ENCODE measurements around the gene MRPL46.

Gene MRPL46

DNA sequence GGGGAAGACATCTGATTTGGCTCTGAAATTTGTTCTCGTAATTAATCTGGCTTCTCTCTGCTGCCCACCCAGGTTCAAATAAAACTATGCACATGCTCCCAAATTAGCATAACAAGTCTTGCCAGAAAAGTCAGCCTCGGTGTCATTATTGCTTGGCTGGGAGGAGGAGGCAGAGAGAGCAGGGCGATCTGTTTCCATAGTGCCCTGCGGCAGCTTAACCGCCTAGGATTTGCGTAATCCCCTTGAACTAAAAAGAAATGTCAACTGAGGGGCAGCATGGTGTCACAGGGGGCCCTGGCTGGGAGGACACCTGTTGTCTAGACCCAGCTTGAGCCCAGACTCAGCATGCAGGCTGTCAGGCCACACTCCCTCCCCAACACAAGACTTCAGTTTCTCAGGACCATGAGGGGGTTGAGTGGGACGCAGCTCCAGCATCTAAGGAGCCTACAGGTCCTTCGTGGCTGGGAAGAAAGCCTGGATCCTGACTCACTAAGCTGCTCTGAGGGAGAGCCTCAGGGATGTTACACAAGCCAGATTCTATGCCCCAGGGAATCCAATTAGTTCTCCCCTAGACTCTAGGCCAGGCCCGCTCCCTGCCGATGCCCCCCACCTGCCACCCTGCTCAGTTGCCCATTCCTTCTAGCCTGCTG, 17.6 kb upstream of the MRPL46 start:
- Histone ChIP-seq H3K9me3 (ENCODE audit: insufficient read depth, low read length) (no peaks in the 10 kb centered on the region), H3F3A (ENCODE audit: insufficient read depth) (no peaks in the 10 kb centered on the region), H3K27ac (ENCODE audit: low read depth, low read length) (no peak overlapping the region), H2AFZ (ENCODE audit: low read depth, low read length, severe bottlenecking) (no peak overlapping the region), H3K4me2 (ENCODE audit: low read depth, low read length, poor library complexity, severe bottlenecking) (no peak overlapping the region), H3K9me2 (replicated peaks; ENCODE audit: insufficient read depth, low read length) (no peaks in the 10 kb centered on the region), H3K9ac (ENCODE audit: low read length) (no peak overlapping the region), H3K27me3 (ENCODE audit: low read length) (no peaks in the 10 kb centered on the region), H3K79me2 (ENCODE audit: insufficient read depth, low read length) (no peaks in the 10 kb centered on the region), H3K36me3 (ENCODE audit: low read length) (no peaks in the 10 kb centered on the region), H3K4me3 (ENCODE audit: insufficient read depth, low read length, poor library complexity, severe bottlenecking) (no peak overlapping the region), H4K20me1 (ENCODE audit: low read depth, low read length) (no peaks in the 10 kb centered on the region)
- no peak for TF ChIP-seq EZH2phosphoT487 (conservative IDR thresholded peaks at IDR 0.05; ENCODE audit: low read length)
- TF ChIP-seq, protein P1, sequence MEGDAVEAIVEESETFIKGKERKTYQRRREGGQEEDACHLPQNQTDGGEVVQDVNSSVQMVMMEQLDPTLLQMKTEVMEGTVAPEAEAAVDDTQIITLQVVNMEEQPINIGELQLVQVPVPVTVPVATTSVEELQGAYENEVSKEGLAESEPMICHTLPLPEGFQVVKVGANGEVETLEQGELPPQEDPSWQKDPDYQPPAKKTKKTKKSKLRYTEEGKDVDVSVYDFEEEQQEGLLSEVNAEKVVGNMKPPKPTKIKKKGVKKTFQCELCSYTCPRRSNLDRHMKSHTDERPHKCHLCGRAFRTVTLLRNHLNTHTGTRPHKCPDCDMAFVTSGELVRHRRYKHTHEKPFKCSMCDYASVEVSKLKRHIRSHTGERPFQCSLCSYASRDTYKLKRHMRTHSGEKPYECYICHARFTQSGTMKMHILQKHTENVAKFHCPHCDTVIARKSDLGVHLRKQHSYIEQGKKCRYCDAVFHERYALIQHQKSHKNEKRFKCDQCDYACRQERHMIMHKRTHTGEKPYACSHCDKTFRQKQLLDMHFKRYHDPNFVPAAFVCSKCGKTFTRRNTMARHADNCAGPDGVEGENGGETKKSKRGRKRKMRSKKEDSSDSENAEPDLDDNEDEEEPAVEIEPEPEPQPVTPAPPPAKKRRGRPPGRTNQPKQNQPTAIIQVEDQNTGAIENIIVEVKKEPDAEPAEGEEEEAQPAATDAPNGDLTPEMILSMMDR (IDR thresholded peaks at IDR 0.05; ENCODE audit: insufficient read depth, low read length, poor library complexity, severe bottlenecking), result no peak

DNA sequence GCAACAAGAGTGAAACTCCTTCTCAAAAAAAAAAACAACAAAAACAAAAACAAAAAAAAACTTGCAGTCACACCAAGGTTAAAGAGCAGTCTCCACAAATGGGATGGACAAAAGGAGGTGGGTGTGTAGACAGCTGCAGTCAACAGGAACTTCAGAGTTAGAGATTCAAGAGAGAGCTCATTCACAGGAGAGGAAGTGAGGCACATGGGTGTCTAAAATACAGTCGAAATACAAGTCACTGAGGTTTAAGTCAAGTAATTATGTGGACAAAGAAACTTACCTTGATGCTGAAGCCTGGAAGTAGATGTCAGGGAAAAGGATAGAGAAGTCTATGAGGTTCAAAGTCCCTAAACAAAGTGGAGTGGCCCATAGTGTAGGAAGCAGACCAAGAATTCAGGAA, 15.1 kb upstream of the MRPL46 start:
- Histone ChIP-seq H3K9me2 (replicated peaks; ENCODE audit: insufficient read depth, low read length) (no peaks in the 10 kb centered on the region), H3K4me3 (ENCODE audit: insufficient read depth, low read length, poor library complexity, severe bottlenecking) (no peak overlapping the region), H3K36me3 (ENCODE audit: low read length) (no peaks in the 10 kb centered on the region), H3K79me2 (ENCODE audit: insufficient read depth, low read length) (0 out of 2 replicates have a peak, but pooled peaks cover under 1% of the 10 kb centered on the region), H3K4me2 (ENCODE audit: low read depth, low read length, poor library complexity, severe bottlenecking) (no peak overlapping the region), H3K9ac (ENCODE audit: low read length) (no peak overlapping the region), H3K9me3 (ENCODE audit: insufficient read depth, low read length) (no peaks in the 10 kb centered on the region), H3F3A (ENCODE audit: insufficient read depth) (no peaks in the 10 kb centered on the region), H2AFZ (ENCODE audit: low read depth, low read length, severe bottlenecking) (no peak overlapping the region), H3K27ac (ENCODE audit: low read depth, low read length) (no peak overlapping the region), H4K20me1 (ENCODE audit: low read depth, low read length) (no peaks in the 10 kb centered on the region), H3K27me3 (ENCODE audit: low read length) (no peaks in the 10 kb centered on the region)
- TF ChIP-seq EZH2phosphoT487 (conservative IDR thresholded peaks at IDR 0.05; ENCODE audit: low read length), result no peak
- TF ChIP-seq, protein P1 (IDR thresholded peaks at IDR 0.05; ENCODE audit: insufficient read depth, low read length, poor library complexity, severe bottlenecking), result no peak

DNA sequence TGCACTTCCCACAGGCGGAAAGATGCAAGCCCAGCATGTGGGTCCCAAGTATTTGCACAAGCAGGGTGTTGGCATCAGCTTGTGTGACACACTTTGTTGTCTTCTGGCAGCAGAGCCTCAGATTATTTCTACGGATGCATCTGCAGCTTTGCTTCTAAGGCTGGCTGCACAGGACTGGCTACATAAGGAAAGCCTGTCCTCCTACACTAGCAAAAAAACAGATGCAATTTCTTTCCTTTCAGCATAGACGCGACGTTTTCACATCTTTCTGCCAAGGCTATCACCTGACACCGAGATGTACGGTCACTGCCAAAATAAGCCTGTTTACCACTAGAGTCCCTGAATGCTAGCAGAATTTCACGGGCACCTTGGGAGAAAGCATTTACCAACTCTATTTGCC, 13.8 kb upstream of the MRPL46 start:
- Histone ChIP-seq H2AFZ (ENCODE audit: low read depth, low read length, severe bottlenecking) (no peak overlapping the region), H3K27ac (ENCODE audit: low read depth, low read length) (no peak overlapping the region), H3K4me2 (ENCODE audit: low read depth, low read length, poor library complexity, severe bottlenecking) (no peak overlapping the region), H3F3A (ENCODE audit: insufficient read depth) (no peaks in the 10 kb centered on the region), H4K20me1 (ENCODE audit: low read depth, low read length) (no peaks in the 10 kb centered on the region), H3K9ac (ENCODE audit: low read length) (no peak overlapping the region), H3K4me3 (ENCODE audit: insufficient read depth, low read length, poor library complexity, severe bottlenecking) (no peak overlapping the region), H3K9me3 (ENCODE audit: insufficient read depth, low read length) (no peaks in the 10 kb centered on the region), H3K27me3 (ENCODE audit: low read length) (no peaks in the 10 kb centered on the region), H3K36me3 (ENCODE audit: low read length) (no peaks in the 10 kb centered on the region; the same call in 1 of the 2 replicates), H3K9me2 (replicated peaks; ENCODE audit: insufficient read depth, low read length) (no peaks in the 10 kb centered on the region), H3K79me2 (ENCODE audit: insufficient read depth, low read length) (peaks cover 4% of the 10 kb centered on the region; the same call in 1 of the 2 replicates)
- TF ChIP-seq, protein P1 (IDR thresholded peaks at IDR 0.05; ENCODE audit: insufficient read depth, low read length, poor library complexity, severe bottlenecking), result no peak
- no peak for TF ChIP-seq EZH2phosphoT487 (conservative IDR thresholded peaks at IDR 0.05; ENCODE audit: low read length)
